GF-D8 (cell line): ENCODE measurements around the gene NRXN2.

Source experiments
- DNase-seq: peaks from one replicate; lab custom pipeline; 2025; lab: John Stamatoyannopoulos, UW

NRXN2 gene

GRCh38 chr11:64698427-64698826, 24.6 kb downstream of the NRXN2 start:
- no peak for DNase-seq

GRCh38 chr11:64697663-64698375, 25.2 kb downstream of the NRXN2 start:
- no peak for DNase-seq

GRCh38 chr11:64696045-64696444, 27.0 kb downstream of the NRXN2 start:
- no peak for DNase-seq

GRCh38 chr11:64695548-64695947, 27.4 kb downstream of the NRXN2 start:
- no peak for DNase-seq

GRCh38 chr11:64694821-64695365, 28.1 kb downstream of the NRXN2 start:
- DNase-seq = no peak

GRCh38 chr11:64694026-64694755, 28.8 kb downstream of the NRXN2 start:
- DNase-seq = no peak

- no peak for DNase-seq
Observed at GRCh38 chr11:64692764-64693331, 30.1 kb downstream of the NRXN2 start.

- no peak for DNase-seq
Observed at GRCh38 chr11:64691543-64691942, 31.5 kb downstream of the NRXN2 start.

GRCh38 chr11:64690235-64690634, 32.8 kb downstream of the NRXN2 start:
- no peak for DNase-seq

GRCh38 chr11:64688534-64688982, 34.4 kb downstream of the NRXN2 start:
- DNase-seq = peak; percentile 62

- DNase-seq = no peak
Observed at GRCh38 chr11:64687643-64688533, 35.1 kb downstream of the NRXN2 start.

- DNase-seq = no peak
Observed at GRCh38 chr11:64687204-64687603, 35.8 kb downstream of the NRXN2 start.

- no peak for DNase-seq
Observed at GRCh38 chr11:64686466-64687170, 36.4 kb downstream of the NRXN2 start.

- no peak for DNase-seq
Observed at GRCh38 chr11:64685536-64685935, 37.5 kb downstream of the NRXN2 start.

- DNase-seq = no peak
Observed at GRCh38 chr11:64684357-64684756, 38.6 kb downstream of the NRXN2 start.

GRCh38 chr11:64681171-64681570, 41.8 kb downstream of the NRXN2 start:
- DNase-seq = no peak

GRCh38 chr11:64679846-64680245, 43.2 kb downstream of the NRXN2 start:
- DNase-seq = no peak

GRCh38 chr11:64677441-64678023, 45.5 kb downstream of the NRXN2 start:
- no peak for DNase-seq

GRCh38 chr11:64676261-64676615, 46.8 kb downstream of the NRXN2 start:
- DNase-seq = no peak

GRCh38 chr11:64675450-64676260, 47.3 kb downstream of the NRXN2 start:
- no peak for DNase-seq
